ENCODE data around the gene TIPARP.

TIPARP gene

DNA sequence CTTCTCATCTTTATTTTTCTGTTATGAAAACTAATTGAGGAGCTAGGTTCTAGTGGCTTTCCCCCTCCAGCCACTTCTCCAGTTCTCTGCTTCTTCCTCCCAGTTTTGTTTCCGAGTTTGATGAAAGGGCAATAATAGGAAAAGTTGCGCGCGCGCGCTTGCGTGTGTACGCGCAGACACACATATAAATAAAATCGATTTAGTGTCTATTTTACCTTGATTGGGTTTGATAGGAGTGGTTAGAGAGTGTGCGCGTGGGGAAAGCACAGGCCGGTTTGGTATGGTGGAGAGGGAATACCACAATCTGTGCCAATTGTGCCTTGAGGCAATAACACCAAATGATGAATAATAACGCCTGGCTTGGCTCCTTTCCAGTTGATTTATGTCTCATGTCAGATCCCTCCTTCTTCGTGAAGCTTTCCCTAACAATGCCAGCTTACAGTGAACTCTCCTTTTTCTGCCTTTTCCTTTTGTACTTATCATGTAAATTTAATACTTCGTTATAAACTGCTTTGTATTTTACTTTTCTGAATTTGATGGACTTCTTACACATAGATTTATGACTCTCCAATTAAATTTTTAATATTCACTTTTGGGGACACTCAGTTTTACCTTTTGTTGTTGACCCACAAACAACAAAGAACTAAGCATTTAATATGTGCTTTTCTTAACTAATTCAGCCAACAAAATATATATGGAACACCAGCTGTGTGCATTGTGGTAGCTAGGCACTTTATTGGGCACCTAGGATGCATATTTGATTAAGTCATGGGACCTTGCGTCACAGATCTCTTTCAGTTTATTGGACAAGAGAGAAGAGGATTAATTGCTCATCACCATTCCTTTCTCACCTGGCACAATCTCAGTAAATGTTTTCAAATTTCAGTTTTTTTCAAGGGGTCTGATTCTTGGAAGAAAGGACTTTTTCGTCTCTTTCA, 1.7 kb downstream of the TIPARP start:
- peak; percentile 47 for DNase-seq (ENCODE audit: low spot score)

DNA sequence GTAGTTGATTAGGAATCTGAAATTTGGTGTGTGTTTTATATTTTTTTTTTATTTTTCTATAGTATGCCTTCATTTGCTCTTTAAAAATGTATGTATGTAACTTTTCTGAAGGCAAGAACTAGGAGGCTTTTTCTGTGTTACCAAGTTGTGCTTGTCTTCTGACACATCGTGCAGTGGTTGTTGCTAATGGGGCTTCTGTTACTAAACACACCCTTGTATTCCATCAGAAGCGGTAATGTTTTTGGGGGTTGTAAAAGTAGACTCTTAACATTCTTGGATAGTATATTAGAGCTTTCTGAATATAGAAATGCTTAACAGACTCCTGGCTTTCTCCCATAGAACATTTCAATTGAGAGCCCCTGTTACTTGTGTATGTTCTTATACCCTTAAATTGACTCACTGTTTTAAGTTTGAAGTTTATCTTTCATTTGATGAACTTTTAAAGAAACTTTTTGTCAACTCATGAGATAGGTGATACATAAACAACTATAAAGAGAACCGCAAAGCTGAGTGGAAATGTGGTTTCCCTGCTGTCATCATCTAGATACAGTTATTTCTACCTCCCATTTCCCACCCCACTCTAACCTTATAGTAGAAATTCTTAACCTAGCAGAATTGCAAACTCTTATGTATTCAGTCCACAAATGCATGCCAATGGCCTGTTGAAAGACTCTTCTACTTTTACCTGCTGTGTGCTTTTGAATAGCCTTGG, 2.5 kb downstream of the TIPARP start:
- no peak for DNase-seq (ENCODE audit: low spot score)

DNA sequence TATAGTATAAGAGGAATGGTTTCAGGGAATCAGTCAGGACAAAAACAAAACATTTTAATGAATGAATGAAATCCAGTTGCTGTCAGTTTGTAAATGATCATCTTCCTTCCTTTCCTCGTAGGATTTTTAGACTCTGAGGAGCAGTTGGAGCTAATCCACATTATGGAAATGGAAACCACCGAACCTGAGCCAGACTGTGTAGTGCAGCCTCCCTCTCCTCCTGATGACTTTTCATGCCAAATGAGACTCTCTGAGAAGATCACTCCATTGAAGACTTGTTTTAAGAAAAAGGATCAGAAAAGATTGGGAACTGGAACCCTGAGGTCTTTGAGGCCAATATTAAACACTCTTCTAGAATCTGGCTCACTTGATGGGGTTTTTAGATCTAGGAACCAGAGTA, 3.1 kb downstream of the TIPARP start:
- DNase-seq (ENCODE audit: low spot score), result no peak

DNA sequence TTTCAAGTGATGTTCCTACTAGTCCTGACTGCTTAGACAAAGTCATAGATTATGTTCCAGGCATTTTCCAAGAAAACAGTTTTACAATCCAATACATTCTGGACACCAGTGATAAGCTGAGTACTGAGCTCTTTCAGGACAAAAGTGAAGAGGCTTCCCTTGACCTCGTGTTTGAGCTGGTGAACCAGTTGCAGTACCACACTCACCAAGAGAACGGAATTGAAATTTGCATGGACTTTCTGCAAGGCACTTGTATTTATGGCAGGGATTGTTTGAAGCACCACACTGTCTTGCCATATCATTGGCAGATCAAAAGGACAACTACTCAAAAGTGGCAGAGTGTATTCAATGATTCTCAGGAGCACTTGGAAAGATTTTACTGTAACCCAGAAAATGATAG, 3.8 kb downstream of the TIPARP start:
- DNase-seq (ENCODE audit: low spot score), result no peak

DNA sequence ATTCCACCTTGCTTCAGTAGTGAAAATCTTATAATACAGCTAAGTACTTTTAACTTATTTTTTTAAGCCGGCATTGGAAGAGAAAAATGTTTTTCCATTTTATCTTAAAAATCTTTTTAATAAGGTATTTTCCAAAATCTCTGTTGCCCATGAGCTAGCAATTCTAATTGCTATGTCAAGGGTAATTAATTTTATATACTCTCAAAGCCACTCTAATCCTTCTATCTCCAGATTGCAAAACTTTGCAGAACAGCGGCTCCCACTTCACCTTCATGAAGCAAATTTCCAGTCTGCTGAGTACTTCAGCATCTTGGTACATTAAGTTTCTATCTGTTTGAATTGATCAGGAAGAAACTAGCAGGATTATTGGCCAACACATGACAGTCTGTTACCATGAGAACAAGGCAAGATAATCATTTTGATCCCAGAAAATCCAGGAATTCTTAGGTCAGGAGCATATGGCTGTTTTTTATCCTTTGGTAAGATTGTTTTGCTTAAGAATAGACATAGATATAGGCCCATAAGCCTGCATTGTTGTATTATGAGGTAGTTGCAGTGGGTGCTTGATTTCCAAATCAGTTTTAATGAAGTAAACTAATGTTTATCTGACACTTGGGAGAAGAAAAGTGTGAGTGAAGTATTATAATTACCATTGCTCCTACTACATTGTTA, 6.0 kb downstream of the TIPARP start:
- DNase-seq (ENCODE audit: low spot score), result no peak

DNA sequence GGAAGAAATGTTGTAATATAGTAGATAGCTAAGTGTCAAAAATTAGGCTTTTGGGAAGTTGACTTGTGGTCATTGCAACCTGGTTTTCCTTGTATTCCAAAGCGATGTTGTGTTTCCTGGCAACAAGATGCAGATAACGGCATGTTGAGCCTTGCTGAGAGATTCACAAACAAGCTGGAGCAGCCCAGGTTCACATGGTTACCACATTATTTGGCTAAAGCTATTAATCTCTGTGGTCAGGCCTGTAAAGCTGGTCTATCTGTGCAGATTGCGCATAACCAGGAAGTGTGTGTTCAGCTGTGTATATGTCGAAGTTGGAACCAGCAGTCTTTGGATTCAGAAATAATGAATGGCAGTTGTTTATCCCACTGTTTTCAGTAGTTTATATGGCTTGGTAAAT, 6.6 kb downstream of the TIPARP start:
- DNase-seq (ENCODE audit: low spot score), result no peak

DNA sequence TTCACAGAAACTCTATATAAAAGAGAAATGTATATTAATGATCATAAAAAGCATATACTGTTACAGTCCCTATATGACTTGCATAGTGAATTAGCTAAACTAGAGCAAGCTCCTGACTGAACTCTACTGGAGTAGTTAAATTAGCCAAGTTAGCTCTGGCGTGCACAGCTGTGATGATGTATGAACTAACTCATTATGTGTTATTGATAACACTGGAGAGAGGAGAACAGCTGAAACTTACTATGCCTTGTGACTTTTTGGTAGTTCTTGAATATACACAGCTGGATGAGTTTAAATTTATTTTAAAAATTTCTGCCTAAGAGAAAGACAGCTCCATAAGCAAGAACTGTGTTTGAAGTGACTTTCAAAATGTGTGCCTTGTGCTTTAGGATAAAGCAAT, 8.1 kb downstream of the TIPARP start:
- DNase-seq (ENCODE audit: low spot score), result no peak

DNA sequence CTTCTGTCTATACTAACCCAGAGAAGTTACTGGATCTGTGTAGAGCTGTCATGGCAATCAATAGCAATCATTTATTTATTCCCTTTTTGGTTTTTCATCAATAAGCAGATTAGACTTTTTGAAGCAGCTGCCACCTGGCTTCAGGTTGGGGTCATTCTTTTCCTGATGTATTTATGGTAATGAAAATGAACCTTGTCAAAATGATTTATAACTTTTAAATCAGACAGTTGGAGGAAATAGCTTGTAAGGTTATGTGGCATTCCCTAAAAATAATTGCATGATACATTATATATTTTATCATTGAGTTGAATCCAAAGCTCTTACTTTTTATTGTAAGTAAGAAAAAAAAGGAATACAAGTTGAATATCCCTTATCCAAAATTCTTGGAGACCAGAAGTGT, 8.6 kb downstream of the TIPARP start:
- DNase-seq (ENCODE audit: low spot score), result no peak

DNA sequence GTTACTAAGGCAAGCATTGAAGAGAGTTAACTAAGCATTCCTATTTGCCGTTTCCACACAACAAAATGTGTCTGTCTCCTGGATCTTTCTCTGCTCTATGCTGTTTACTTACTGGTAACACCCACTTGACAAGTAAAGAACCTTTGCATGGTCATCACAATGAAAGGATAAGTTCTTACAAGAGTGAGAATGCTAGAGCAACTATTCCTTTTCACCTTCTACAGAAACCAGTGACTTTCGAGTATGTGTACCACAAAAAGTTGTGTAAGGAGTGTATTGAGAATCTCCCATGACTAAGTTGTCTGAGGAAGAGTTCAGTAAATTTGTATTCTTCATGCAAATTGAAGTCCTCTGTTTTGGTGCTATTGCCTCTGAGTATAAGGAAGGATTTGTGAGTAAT, 10.8 kb downstream of the TIPARP start:
- DNase-seq (ENCODE audit: low spot score), result no peak

DNA sequence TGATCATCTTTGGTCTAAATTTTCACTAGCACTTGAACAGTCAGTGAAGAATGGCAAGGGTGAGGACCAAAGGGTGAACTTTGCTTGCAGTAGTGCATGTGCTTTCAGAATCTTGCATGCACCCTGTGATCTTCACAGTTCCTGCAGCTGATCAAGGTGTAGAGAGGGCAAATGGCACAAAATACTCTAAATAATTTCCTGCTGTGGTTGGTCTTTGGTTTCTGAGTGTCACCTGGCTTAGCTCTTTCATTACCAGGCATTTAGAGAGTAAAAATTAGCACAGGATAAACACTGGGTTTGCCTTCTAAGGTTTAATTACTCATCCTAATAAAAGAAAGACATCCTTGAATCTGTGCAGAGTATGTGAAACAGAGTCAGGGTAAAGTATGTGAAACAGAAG, 11.4 kb downstream of the TIPARP start:
- no peak for DNase-seq (ENCODE audit: low spot score)

DNA sequence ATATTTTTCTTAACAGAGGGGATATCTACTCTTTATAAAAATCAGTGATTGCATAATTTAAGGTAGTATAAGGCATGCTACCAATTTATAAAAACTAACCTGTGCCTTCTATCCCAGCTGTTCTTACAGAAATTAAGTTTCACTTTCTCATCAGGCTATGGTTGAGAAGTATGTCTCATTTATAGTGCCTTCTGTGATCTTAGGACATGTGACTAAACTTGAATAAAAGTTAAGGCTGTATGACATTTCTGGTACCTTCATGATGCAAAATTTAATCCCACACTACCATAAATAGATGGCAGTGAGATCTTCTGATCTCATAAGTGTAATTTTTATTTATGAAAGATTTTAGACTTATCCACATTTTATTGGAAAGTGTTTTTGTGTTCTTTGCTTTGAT, 12.6 kb downstream of the TIPARP start:
- DNase-seq (ENCODE audit: low spot score), result no peak

DNA sequence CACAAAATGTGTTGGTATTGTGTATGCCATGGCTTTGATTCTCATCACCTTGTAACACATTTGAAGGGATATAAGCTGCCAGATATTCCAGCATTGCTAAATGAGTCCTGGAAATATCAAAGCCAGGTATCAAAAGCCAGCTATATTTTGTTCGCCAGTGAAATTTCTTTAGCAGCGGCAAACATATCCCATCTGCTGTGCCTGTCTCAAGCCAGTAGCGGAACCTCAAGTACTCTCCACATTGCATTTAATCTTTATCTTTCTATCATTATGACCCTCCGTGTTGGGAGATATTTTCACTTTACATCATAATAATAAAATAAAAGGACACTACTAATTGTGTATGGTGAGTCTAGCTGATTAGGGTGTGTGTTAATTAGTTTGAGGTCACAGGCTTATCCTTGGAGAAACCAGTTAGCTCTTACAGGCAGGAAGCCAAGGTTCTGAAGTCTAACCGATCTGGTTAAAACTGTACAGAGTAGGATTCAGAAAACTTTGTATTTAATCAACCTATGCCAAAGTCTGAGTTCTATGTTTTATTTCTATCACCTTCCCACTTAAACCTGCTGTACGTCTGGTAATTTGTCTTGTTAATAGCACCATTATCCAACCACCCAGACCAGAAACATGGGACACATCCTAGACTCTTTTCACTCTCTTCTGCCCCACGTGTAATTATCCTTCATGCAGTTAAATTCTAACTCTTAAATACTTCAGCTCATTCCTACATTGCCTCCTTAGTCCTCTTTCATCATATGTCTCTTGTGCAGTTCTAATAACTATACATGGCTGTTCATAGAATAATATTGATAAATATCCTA, 14.5 kb downstream of the TIPARP start:
- DNase-seq (ENCODE audit: low spot score), result no peak

DNA sequence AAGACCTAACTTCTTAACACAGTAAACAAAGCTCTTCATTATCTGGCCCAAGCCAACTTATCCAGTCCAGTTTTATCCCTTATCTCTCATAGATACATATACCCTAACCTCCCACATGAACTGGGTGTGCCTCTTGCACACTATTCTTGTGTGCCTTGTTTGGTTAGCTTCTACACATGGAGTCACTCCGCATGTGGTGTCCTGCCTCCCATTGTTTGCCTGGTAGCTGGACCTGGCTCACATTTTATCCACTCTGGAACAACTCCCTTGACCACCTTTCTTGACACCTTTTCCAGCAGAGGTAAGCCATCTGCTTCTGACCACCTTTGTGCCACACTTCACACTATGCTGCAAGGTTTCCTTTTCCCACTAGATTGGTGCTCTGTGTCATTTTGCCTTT, 15.2 kb downstream of the TIPARP start:
- DNase-seq (ENCODE audit: low spot score), result no peak

DNA sequence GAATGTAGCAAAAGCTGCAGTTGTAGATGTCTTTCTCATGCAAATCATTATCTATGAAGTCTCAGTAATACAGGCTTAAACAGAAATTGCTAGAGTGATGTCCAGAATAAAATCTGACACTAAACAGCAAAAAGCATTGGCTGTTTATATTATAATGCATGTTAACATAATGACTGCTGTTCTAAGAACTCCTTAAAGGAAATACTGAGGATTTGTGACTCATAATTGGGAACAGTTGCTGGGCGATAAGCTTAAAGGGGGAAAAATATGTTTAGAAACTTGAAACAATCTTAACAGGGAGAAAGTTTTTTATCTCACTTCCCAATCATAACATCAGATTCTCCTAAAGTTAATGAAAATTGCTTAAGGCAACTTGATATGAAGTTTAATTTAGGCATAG, 17.5 kb downstream of the TIPARP start:
- DNase-seq (ENCODE audit: low spot score), result no peak

DNA sequence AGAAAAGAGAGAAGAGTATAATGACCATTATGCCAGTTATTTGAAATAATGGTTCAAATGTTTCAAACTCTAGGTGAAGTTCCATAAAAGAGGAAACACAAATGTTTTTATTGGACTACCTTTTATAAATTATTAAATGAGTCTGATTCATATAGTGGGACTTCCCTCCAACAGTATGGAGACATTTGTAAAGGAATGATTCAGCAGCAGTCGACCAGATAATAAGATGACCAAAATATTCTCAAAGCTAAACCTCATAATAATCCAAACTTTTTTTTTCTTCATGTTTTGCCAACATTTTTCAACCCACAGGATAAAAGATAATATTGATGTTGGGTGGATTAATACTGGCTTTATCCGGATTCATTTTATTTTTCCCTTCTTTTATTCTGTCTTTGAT, 18.8 kb downstream of the TIPARP start:
- DNase-seq (ENCODE audit: low spot score), result no peak

DNA sequence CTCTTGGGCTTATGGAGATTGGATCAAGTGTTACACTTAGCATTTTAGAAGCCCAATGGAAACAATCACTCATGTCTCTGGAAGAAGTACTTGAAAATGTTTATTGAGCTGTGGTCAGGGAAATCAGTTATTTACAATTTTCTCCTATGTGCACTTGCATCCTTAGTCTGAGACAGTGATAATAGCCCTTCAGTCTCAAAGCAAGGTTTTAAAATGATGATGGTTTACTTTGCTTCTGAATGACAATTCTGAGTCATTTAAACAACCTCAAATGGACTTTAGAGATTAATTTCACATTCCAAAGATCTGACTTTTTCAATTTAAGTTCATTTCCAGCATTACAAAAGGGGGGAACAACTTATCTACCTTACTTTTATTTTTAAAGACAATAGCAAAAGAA, 20.1 kb downstream of the TIPARP start:
- DNase-seq (ENCODE audit: low spot score), result no peak

DNA sequence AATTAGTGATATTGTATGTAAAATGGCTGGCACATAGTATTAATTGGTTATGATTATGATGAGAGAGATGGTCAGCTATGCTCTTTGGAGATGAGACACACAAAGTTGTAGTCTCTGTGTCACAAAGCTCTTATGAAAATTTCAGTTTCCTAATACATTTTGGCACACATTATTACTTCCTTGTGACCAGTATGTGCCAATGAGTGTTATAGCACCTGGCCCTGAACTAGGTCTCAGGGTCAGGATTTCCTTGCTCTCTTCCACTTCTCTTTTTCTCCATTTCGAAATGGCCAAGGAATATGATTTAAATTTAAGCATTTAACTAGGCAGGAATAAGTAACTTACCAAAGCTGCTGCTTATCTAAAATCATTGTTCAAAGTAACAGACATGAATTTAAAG, 28.0 kb downstream of the TIPARP start:
- DNase-seq (ENCODE audit: low spot score), result no peak

DNA sequence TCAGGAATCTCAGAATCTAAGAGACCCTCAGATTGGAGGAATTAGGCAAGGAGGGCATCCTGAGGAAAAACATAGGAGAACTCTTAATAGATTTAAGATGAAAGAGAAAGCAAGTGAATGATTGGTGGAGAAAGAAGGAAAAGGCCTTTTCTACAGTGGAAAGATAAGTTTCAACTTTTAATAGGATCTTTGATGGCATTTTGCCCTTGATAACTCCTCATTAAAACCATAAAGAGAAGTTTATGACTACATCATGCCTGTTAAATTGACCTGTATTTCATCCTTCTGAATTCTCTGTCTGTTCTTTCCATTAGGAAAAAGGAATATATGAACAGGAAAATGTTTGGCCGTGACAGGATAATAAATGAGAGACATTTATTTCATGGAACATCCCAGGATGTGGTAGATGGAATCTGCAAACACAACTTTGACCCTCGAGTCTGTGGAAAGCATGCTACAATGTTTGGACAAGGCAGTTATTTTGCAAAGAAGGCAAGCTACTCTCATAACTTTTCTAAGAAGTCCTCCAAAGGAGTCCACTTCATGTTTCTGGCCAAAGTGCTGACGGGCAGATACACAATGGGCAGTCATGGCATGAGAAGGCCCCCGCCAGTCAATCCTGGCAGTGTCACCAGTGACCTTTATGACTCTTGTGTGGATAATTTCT, 30.1 kb downstream of the TIPARP start:
- no peak for DNase-seq (ENCODE audit: low spot score)

DNA sequence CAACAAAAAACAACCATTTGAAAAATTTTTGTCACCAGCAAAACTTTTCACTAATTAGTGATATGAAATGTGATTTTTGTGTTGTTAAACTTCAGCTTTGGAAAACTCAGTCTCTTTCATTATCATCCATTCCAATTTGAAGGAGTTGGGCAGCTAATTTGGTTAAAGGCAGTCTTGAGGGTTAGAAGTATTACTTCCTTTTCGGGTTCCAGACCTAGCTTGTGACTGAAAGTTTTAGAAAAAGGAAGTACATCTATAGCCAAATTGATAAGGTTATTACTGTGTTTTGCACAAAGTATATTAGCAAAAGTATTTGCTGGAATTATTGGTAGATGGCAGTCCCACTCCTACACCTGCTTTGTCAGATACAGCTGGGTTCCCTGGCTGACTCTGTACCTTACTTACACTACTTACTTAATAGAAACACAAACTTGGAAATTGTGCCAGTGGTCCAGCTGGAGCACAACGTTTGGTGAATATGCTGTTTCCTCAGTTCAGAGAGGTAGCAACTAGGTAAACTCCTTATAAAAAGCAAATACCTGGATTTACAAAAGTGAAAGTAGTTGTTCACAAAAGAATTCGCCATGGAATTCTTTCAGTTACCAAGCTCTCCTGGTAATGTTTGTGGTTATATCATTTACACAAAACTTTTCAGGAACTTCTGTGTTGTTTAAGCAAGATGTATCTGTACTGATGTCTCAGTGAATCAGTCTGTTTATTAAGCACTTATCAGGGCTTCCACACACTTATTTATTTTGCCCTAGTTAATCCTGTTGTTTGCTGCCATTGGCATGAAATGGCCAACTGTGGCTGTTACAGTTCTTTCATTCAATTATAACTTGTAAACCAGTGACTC, 31.6 kb downstream of the TIPARP start:
- no peak for DNase-seq (ENCODE audit: low spot score)

DNA sequence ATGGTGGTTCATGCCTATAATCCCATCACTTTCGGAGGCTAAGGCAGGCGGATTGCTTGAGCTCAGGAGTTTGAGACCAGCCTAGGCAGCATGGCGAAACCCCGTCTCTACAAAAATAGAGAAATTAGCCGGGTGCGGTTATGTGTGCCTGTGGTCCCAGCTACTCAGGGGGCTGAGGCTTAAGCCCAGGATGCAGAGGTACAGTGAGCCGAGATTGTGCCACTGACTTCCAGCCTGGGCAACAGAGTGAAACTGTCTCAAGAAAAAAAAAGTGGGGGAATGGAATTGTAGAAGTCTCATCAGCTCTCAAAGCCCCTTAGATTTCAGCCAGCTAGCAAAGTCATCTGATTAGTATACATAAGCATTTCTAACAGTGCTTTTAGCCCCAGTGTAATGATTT, 33.2 kb downstream of the TIPARP start:
- DNase-seq (ENCODE audit: low spot score), result no peak

DNA sequence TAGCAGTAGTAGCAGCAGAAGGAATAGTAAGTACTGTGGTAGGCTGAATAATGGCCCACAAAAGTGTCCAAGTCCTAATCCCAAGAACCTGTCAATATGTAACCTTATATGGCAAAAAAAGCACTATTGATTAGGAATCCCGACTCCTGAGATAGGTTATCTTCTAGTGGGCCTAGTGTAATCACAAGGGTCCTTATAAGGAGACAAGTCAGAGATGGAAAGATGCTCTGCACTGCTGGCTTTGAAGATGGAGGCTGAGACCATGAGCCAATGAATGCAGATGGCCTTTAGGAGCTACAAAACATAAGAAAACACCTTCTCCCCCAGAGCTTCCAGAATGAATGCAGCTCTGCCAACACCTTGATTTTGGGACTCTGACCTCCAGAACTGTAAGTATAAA, 36.0 kb downstream of the TIPARP start:
- no peak for DNase-seq (ENCODE audit: low spot score)
